GM12878 (cell line): ENCODE results near the gene RAB11A. TPM values are rescaled to one million over a fixed set of nuclear protein-coding genes. Genes with fewer than 3 reads are reported as not detected.
A peak's percentile ranks its signal among the peaks of the same experiment; 100 is the strongest.

Source experiments
- ATAC-seq: fragments of 200-7000 bp; cut with Tn5 transposase; 3 replicates; pipeline ENCODE4 v1.9.1; 2020; ENCODE audit warnings: mild to moderate bottlenecking, moderate library complexity
- BruUV-seq: library from RNA; stranded (reverse); fragments of 400-500 nt; replicated peaks from 2 replicates; lab custom pipeline; 2021; lab: Mats Ljungman, UMichigan
- CTCF ChIA-PET: fragments of 300-600 bp; sonication (Branson Sonifier 250); formaldehyde crosslinking; extraction: SDS; loops from one replicate; lab custom pipeline; 2021; ENCODE audit warnings: inconsistent platforms; lab: Yijun Ruan, JAX
- POLR2A ChIA-PET: fragments of 350-600 bp; formaldehyde crosslinking; extraction: SDS; loops from one replicate; lab custom pipeline; 2021; ENCODE audit warnings: inconsistent platforms; lab: Charles Lee
- RAD21 ChIA-PET: fragments of 300-600 bp; sonication (Branson Sonifier 250); formaldehyde crosslinking; loops from one replicate; lab custom pipeline; 2023; ENCODE audit warnings: antibody characterized with exemption; ENCODE audit not compliant: unreplicated experiment; lab: Charles Lee
- SMC1A ChIA-PET: fragments of 300-600 bp; sonication (Branson Sonifier 250); formaldehyde crosslinking; loops from one replicate; lab custom pipeline; 2023; ENCODE audit not compliant: unreplicated experiment, uncharacterized antibody; lab: Charles Lee
- DNase-seq: peaks from one replicate; pipeline ENCODE4 v3.0.0-alpha.2; 2011; ENCODE audit warnings: low read depth, low spot score
- FAIRE-seq: peaks from 3 replicates; lab custom pipeline; 2011; peaks lifted over from hg19 to GRCh38; lab: Jason Lieb, UNC
- H2AFZ ChIP-seq: 2 replicates; pipeline ENCODE4 v1.6.0; 2011; ENCODE audit warnings: low read depth, low read length, control low read depth; ENCODE audit not compliant: control insufficient read depth
- H3K27ac ChIP-seq: 2 replicates; pipeline ENCODE4 v1.5.1; 2011; ENCODE audit warnings: control low read depth; ENCODE audit not compliant: control insufficient read depth, insufficient read depth
- H3K27me3 ChIP-seq, 2 experiments: replicated peaks in 1 of 2; 2 replicates each; pipeline versions ENCODE4 v1.6.0 to v1.6.1; 2011; ENCODE audit warnings: low read length in 1 of 2; ENCODE audit not compliant: control insufficient read depth in 2 of 2, insufficient read depth in 2 of 2
- H3K36me3 ChIP-seq, 2 experiments: 2 replicates each; pipeline ENCODE4 v1.5.1; 2011; ENCODE audit warnings: low read length in 1 of 2; ENCODE audit not compliant: control insufficient read depth in 2 of 2, insufficient read depth in 2 of 2
- H3K4me1 ChIP-seq: 2 replicates; pipeline ENCODE4 v1.6.1; 2011; ENCODE audit warnings: mild to moderate bottlenecking, low read length, moderate library complexity, mixed read lengths; ENCODE audit not compliant: control insufficient read depth, insufficient read depth
- H3K4me2 ChIP-seq: 2 replicates; pipeline ENCODE4 v1.6.0; 2011; ENCODE audit warnings: control low read depth; ENCODE audit not compliant: control insufficient read depth, insufficient read depth
- H3K4me3 ChIP-seq: fragments of 200-600 bp; sonication (generic); 2 replicates; pipeline ENCODE4 v1.5.1; 2016
- H3K79me2 ChIP-seq: 2 replicates; pipeline ENCODE4 v1.6.0; 2011; ENCODE audit warnings: low read length; ENCODE audit not compliant: control insufficient read depth, insufficient read depth
- H3K9ac ChIP-seq: 2 replicates; pipeline ENCODE4 v1.8.0; 2011; ENCODE audit warnings: low read length, control low read depth, mixed read lengths; ENCODE audit not compliant: control insufficient read depth, insufficient read depth
- H3K9me3 ChIP-seq: replicated peaks from 3 replicates; pipeline ENCODE4 v1.5.1; 2011; ENCODE audit warnings: mild to moderate bottlenecking, low read length; ENCODE audit not compliant: control insufficient read depth, insufficient read depth
- H4K20me1 ChIP-seq: 2 replicates; pipeline ENCODE4 v1.6.0; 2011; ENCODE audit not compliant: control insufficient read depth, insufficient read depth
- MTA2 ChIP-seq: fragments of 450-650 bp; IDR thresholded peaks from 2 replicates; pipeline ENCODE4 v1.6.1; 2016; ENCODE audit warnings: low read depth, mild to moderate bottlenecking, moderate library complexity
- NFIC ChIP-seq: IDR thresholded peaks from 2 replicates; pipeline ENCODE4 v1.6.1; 2012; ENCODE audit warnings: low read depth, mild to moderate bottlenecking, inconsistent platforms, low read length, moderate library complexity
- NFYA ChIP-seq: IDR thresholded peaks from 2 replicates; pipeline ENCODE4 v1.6.1; 2011; ENCODE audit warnings: low read depth, mild to moderate bottlenecking, low read length, improper control_type of control experiment, borderline replicate concordance
- POU2F2 ChIP-seq: IDR thresholded peaks from 3 replicates; pipeline ENCODE4 v1.6.1; 2011; ENCODE audit warnings: low read depth, mild to moderate bottlenecking, low read length, borderline replicate concordance
- RUNX3 ChIP-seq: IDR thresholded peaks from 2 replicates; pipeline ENCODE4 v1.6.1; 2012; ENCODE audit warnings: low read length, inconsistent platforms
- TCF7 ChIP-seq: IDR thresholded peaks from 2 replicates; pipeline ENCODE4 v1.6.1; 2014; ENCODE audit warnings: antibody characterized with exemption, borderline replicate concordance
- WGBS: methylation state at CpG from one replicate; pipeline ENCODE4 v1.1.6; 2016; ENCODE audit warnings: low lambda C conversion rate; ENCODE audit not compliant: insufficient replicate concordance, insufficient coverage; ENCODE audit errors: missing lambda C conversion rate; 5-methylcytosine and 5-hydroxymethylcytosine counted together
- in situ Hi-C: fragments of 300-500 bp; cut with MboI; formaldehyde crosslinking; loops from 9 replicates; pipeline ENCODE4 v1.14.3; 2018; ENCODE audit warnings: mixed read lengths
- intact Hi-C: fragments of 100-400 bp; cut with micrococcal nuclease; formaldehyde crosslinking; loops from one replicate; pipeline ENCODE4 v1.14.2; 2022; ENCODE audit not compliant: unreplicated experiment
- polyA plus RNA-seq, 11 experiments: library from polyadenylated mRNA; depleted of rRNA in 4 of 11; unstranded in 6 of 11; stranded (reverse) in 5 of 11; fragments of >200 nt; fragmentation: Nextera tagmentation in 4 of 11; fragmentation: Illumina TruSeq in 1 of 11; extraction: Ambion mirVana in 4 of 11; extraction: Trizol in 1 of 11; gene quantifications; 1 replicate in 1 of 11; 2 replicates in 10 of 11; pipeline versions ENCODE4 v1.2.1 to v1.2.3, GENCODE V29; 2011 to 2016; ENCODE audit warnings: inconsistent platforms in 2 of 11, missing spikeins in 2 of 11, low read depth in 1 of 11
- total RNA-seq, 4 experiments: library from RNA; depleted of rRNA in 3 of 4; stranded (reverse); fragments of >200 nt in 3 of 4; fragmentation: Illumina TruSeq in 1 of 4; extraction: Trizol in 1 of 4; gene quantifications; 2 replicates each; pipeline versions ENCODE4 v1.2.1 to v1.2.3, GENCODE V29; 2013 to 2021

The RAB11A gene
- total and polyA plus RNA-seq, 10 of the 15 experiments (the other 5 are each of a cell fraction or from before 2014, with no cell fraction given): 128 to 387 (median 224) TPM

GRCh38 chr15:65885668-65886218 is 16.5 kb downstream of the RAB11A start (continued):
- no peak for TF ChIP-seq MTA2
- no peak for TF ChIP-seq NFIC
- TF ChIP-seq NFYA: no peak
- TF ChIP-seq TCF7: no peak

GRCh38 chr15:65887565-65887964 is 18.3 kb downstream of the RAB11A start:
- no peak overlapping the region for H3K27ac ChIP-seq
- peaks cover 2% of the 10 kb centered on the region for H3K79me2 ChIP-seq
- no peak overlapping the region for H3K4me3 ChIP-seq
- peak; percentile 31 for FAIRE-seq
- no peak overlapping the region for H3K9ac ChIP-seq
- no peak for DNase-seq
- H4K20me1 ChIP-seq: no peaks in the 10 kb centered on the region
- H3K9me3 ChIP-seq: no peaks in the 10 kb centered on the region
- no peak overlapping the region for H3K4me2 ChIP-seq
- 100% methylated on average over 3 of the region's 3 CpGs for WGBS
- H3K4me1 ChIP-seq: peaks cover 11% of the 10 kb centered on the region
- ATAC-seq: no peak
- ChIA-PET CTCF (interaction anchor here (0.9 to 1.1 kb wide), 3 partner anchors 8 to 32 kb away, joined by 3 to 5 read pairs (median 4); no protein-coding TSS in a partner anchor), RAD21 (interaction anchor here (0.6 to 1.0 kb wide), 3 partner anchors 11 to 562 kb away, joined by 3 to 4 read pairs (median 3); no protein-coding TSS in a partner anchor), SMC1A (interaction anchor here (0.6 kb wide), 1 partner anchor 12 kb away, joined by 3 read pairs; no protein-coding TSS in a partner anchor), POLR2A (interaction anchor here (0.8 to 1.0 kb wide), 3 partner anchors 9 to 16 kb away, joined by 3 read pairs; no protein-coding TSS in a partner anchor)
- TF ChIP-seq RUNX3 (peak; percentile 74), POU2F2 (no peak)
- BruUV-seq: no TSS peak
- H3K27me3 ChIP-seq: no peaks in the 10 kb centered on the region
- in situ Hi-C loops: no loop called here
- intact Hi-C loops: no loop called here
- H2AFZ ChIP-seq: no peak overlapping the region
- peaks cover 1 to 29% of the 10 kb centered on the region in 2 experiments; a peak in 3 of 4 replicates for H3K36me3 ChIP-seq
